NB4 (cell line): Measurements from ENCODE around the gene PAH.
A peak's percentile ranks its signal among the peaks of the same experiment; 100 is the strongest.

Source experiments
- DNase-seq: peaks from one replicate; pipeline ENCODE4 v3.0.0; 2010; ENCODE audit warnings: low read depth
- H3K4me3 ChIP-seq: one replicate; pipeline ENCODE4 v1.5.1; 2011; ENCODE audit warnings: mild to moderate bottlenecking, low read depth, low read length, moderate library complexity
- MYC ChIP-seq: IDR thresholded peaks from 2 replicates; pipeline ENCODE4 v1.6.1; 2011; ENCODE audit warnings: low read depth, low read length
- POLR2A ChIP-seq: IDR thresholded peaks from 2 replicates; pipeline ENCODE4 v1.6.1; 2011; ENCODE audit warnings: mild to moderate bottlenecking; ENCODE audit not compliant: insufficient read length; ENCODE audit errors: extremely low read depth
- TF ChIP-seq, protein P1 (sequence below): IDR thresholded peaks from one replicate; pipeline ENCODE4 v1.5.1; 2012; ENCODE audit warnings: low read depth, low read length
- TF ChIP-seq, protein P2 (sequence below): IDR thresholded peaks from 2 replicates; pipeline ENCODE4 v1.6.1; 2011; ENCODE audit warnings: low read depth, low read length

Gene PAH

DNA sequence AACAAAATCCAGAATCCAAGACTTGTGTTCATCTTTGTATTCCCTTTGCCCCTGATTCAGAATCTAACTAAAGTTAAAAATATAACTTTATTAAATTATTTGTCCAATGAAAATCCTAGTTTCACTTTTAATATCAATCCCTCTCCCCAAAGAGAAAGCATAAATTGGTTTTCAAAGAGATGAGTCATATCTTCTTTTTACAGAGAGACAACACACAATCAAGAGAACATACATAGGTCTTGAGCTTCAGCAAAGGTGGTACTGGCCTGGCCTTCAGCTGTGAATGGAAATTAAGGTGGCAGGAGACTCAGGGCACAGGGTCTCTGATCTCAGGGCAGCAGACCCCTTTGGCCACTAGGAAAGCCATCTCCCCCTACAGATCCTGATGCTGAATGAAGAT lies 36.2 kb upstream of the PAH start:
- no peak overlapping the region for H3K4me3 ChIP-seq
- TF ChIP-seq, protein P1, sequence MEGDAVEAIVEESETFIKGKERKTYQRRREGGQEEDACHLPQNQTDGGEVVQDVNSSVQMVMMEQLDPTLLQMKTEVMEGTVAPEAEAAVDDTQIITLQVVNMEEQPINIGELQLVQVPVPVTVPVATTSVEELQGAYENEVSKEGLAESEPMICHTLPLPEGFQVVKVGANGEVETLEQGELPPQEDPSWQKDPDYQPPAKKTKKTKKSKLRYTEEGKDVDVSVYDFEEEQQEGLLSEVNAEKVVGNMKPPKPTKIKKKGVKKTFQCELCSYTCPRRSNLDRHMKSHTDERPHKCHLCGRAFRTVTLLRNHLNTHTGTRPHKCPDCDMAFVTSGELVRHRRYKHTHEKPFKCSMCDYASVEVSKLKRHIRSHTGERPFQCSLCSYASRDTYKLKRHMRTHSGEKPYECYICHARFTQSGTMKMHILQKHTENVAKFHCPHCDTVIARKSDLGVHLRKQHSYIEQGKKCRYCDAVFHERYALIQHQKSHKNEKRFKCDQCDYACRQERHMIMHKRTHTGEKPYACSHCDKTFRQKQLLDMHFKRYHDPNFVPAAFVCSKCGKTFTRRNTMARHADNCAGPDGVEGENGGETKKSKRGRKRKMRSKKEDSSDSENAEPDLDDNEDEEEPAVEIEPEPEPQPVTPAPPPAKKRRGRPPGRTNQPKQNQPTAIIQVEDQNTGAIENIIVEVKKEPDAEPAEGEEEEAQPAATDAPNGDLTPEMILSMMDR, result no peak
- TF ChIP-seq, protein P2, sequence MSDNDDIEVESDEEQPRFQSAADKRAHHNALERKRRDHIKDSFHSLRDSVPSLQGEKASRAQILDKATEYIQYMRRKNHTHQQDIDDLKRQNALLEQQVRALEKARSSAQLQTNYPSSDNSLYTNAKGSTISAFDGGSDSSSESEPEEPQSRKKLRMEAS, result no peak
- no peak for TF ChIP-seq POLR2A
- TF ChIP-seq MYC, result no peak
- no peak for DNase-seq

DNA sequence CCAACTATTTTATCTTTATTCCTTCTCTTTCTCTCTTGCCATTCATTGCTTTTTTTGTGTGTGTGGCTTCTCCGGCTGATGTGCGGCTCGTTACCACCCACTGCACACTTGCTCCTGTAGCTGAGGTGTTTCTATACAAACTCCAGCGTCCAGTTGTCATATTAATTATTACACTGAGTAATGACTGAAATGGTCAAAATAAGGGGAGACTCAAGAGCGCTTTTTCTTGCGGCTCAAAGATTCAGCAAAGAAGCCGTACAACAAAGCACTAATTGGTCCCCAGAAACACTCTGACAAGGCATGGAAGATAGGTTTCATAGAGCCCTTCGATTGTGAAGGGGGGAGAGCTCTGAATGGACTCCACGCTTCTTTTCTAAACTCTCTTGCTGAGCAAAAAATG lies 34.8 kb upstream of the PAH start:
- DNase-seq, result no peak

DNA sequence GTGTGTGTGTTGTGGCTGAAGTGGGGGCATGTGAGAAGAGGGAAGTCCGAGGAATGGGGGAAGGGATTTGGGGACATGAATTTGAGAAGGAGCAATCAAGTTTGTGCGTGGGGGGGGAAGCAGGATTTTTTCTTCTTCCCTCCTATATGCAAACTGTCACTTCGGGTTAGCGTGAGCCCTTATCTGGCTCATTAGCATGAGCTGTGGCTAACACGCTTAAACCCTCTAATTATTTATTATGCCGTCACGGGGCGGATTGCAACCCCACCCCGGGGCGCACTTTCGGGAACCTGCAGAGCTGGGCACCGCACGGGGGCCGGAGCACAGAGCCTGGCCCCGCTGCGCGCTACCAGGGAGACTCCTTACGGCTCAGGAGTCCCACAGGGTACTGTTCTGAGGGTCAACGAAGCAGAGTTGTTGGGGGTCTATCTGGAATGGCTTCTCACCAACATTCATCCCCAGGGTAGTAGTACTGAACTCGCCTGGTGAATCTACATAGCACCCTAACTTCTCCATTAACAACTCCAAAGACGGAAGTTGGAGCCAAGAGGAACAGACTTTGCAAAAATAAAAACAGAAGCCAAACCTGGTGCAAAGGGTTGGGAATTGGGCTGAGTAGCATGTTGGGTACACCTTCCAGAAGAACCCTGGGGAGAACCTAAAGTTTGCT lies 34.0 kb upstream of the PAH start:
- H3K4me3 ChIP-seq, result no peak overlapping the region
- no peak for DNase-seq
- TF ChIP-seq, protein P1, result no peak
- TF ChIP-seq MYC, result no peak
- TF ChIP-seq POLR2A, result no peak
- TF ChIP-seq, protein P2, result no peak

More for the DNA sequence above, 34.8 kb upstream of the PAH start:
- TF ChIP-seq, protein P1, result no peak
- TF ChIP-seq, protein P2, result no peak
- TF ChIP-seq POLR2A (no peak), MYC (no peak)
- H3K4me3 ChIP-seq, result no peak overlapping the region

DNA sequence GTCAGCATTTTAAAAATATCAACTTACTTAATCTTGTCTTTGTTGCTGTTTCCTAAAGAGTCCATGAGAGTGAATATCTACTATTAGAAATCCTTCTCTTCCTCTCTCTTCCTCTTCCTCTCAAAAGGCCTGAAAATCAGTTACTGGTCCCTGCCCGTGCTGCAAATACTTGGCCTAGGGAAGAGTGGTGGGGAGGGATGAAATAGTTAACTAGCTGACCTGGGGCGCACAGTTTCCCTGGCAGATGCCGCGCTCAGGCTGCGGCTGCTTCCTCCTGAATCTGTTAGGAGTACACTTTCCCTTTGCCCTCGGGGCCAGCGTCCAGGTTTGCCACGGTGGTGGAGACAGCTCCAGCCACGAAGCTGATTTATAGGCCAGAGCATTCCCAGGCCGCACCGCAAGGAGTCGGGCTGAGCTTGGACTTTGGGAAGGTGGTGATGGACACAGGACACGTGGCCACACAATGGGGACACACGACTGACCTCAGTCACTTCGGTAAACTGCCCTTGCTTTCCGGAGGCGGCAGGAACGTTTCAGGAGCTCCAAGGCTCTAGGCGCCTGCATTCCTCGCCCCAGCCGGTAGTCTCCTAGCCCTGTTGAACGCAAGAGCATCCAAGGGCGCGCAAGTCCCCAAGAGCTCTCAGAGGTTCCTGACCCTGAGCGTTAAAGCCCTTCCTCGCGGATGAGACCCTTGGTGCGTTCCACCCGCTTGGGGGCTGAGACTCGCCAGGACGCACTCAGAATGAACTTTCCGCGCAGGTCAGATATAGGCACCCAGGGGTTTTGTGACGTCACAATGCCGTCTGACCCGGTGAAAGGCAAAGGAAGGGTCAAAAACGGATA lies 33.3 kb upstream of the PAH start:
- TF ChIP-seq POLR2A (no peak), MYC (no peak)
- TF ChIP-seq, protein P1, result no peak
- TF ChIP-seq, protein P2, result no peak
- no peak overlapping the region for H3K4me3 ChIP-seq
- no peak for DNase-seq

DNA sequence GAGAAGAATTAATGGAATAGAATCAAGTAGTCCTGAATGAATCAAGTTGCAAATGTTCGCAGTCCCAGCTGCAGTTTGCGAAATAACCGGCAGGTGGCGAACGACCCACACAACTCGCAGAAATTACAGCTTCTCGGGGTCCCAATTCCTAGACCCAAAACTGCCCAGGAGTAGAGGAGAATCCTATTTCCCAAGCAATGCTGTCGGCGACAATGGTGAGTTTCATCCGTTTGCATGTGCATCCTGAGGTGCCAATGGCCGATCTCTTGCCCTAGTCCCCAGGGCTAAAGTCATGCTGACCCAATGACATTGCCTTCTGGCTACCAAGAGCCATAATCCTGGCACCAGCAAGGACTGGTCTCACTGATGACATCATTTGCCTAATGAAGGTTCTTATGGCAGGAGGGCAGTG lies 31.9 kb upstream of the PAH start:
- no peak for TF ChIP-seq MYC
- TF ChIP-seq, protein P1, result peak; percentile 97
- TF ChIP-seq, protein P2, result no peak
- no peak for TF ChIP-seq POLR2A
- peak; percentile 60 for DNase-seq
- H3K4me3 ChIP-seq, result no peak overlapping the region
